ENCODE measurements around the gene RAB40B.

The RAB40B gene

DNA sequence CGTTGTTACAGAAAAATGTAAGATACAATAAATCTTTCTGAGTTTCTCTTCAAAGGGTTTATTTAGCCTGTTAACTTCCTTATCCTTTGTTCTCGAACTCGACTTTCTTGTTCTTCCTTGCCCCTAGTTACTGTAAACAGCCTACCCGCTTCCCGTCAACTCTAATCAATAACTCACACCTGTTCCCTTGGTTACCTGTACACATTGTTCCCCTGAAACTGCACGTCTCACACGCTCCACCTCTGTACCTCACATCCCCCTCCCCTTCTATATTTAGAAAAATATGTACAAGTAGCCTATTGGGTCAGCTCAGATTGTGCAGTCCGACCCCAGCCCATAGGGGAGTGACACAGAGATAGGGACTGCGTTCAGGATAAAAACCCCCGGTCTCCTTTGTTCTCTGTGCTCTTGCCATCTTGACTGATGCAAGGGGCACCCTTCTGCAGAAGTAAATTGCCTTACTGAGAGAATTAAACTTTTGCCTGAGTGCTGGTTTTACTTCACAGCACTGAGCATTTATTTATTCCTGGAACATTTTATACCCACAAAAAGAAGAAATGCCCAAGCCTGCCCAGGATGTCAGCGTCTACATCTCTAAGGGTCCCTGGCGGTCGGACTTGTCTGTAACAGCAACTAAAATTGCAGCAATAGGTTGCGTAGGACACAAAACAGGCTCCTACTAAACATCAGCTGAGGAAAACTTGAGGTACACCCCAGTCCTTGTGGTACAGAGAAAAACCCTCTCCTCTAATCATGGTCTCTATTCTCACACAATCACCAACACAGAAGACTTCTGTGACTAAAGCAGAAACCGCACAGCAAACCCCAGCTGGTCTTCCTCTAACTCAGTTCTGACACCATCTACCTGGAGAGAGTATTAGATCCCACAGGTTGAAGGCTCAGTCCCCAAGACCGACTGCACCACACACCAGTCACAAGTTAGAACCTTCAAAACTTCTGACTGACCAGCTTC lies 61.6 kb downstream of the RAB40B start:
- H3K4me3 ChIP-seq (replicated peaks; ENCODE audit: low read depth, low read length), result no peak overlapping the region
- TF ChIP-seq, protein P1, sequence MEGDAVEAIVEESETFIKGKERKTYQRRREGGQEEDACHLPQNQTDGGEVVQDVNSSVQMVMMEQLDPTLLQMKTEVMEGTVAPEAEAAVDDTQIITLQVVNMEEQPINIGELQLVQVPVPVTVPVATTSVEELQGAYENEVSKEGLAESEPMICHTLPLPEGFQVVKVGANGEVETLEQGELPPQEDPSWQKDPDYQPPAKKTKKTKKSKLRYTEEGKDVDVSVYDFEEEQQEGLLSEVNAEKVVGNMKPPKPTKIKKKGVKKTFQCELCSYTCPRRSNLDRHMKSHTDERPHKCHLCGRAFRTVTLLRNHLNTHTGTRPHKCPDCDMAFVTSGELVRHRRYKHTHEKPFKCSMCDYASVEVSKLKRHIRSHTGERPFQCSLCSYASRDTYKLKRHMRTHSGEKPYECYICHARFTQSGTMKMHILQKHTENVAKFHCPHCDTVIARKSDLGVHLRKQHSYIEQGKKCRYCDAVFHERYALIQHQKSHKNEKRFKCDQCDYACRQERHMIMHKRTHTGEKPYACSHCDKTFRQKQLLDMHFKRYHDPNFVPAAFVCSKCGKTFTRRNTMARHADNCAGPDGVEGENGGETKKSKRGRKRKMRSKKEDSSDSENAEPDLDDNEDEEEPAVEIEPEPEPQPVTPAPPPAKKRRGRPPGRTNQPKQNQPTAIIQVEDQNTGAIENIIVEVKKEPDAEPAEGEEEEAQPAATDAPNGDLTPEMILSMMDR (IDR thresholded peaks at IDR 0.05; ENCODE audit: low read length, missing control alignments), result no peak
- no peak for DNase-seq (ENCODE audit: low read depth)

DNA sequence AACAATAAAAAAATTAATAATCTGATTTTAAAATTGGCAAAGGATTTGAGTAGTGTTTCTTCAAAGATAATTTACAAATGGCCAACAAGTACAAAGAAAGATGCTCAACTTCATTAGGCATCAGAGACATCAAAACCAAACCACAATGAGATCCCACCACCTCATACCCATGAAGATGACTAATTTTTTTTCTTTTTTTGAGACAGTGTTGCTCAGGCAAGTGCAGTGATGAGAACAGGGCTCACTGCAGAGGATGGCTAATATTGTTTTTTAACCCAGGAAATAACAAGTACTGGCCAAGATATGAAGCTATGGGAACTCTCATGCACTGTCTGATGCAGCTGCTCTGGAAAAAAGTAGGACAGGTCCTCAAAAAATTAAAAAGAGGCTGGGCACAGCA lies 65.2 kb downstream of the RAB40B start:
- H3K4me3 ChIP-seq (replicated peaks; ENCODE audit: low read depth, low read length), result no peak overlapping the region
- TF ChIP-seq, protein P1 (IDR thresholded peaks at IDR 0.05; ENCODE audit: low read length, missing control alignments), result no peak
- no peak for DNase-seq (ENCODE audit: low read depth)

DNA sequence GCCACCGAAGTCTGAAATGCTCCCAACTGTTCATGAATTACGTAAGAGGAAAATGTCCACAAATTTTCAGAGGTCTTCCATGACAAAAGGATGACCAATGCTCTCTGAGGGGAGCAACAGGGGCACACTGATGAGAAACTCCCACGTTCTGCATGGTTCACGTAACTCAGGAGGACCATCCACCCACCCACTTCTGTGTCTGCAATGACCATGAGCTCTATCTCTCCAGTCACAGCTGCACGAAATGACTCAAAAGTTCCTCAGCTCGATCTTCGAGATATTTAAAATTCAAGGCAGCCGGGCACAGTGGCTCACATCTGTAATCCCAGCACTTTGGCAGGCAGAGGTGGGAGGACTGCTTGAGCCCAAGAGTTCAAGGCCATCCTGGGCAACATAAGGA lies 66.0 kb downstream of the RAB40B start:
- TF ChIP-seq, protein P1 (IDR thresholded peaks at IDR 0.05; ENCODE audit: low read length, missing control alignments), result no peak
- no peak overlapping the region for H3K4me3 ChIP-seq (replicated peaks; ENCODE audit: low read depth, low read length)
- no peak for DNase-seq (ENCODE audit: low read depth)

DNA sequence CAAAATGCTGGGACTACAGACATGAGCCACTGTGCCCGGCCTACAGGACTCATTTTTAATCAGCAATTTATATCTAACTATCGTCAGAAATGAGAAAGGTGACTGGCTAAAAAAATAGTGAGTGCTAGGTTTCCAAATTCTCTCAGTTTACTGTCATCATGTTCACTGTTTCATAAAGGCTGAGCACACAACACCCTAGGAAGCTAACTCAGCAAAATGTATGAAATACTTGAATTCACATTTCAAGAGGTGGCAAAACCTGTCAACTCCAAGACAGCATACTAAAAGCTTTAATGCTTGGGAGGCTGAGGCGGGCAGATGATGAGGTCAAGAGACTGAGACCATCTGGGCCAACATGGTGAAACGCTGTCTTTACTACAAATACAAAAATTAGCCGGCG lies 67.0 kb downstream of the RAB40B start:
- no peak for DNase-seq (ENCODE audit: low read depth)
- TF ChIP-seq, protein P1 (IDR thresholded peaks at IDR 0.05; ENCODE audit: low read length, missing control alignments), result no peak
- H3K4me3 ChIP-seq (replicated peaks; ENCODE audit: low read depth, low read length), result no peak overlapping the region

DNA sequence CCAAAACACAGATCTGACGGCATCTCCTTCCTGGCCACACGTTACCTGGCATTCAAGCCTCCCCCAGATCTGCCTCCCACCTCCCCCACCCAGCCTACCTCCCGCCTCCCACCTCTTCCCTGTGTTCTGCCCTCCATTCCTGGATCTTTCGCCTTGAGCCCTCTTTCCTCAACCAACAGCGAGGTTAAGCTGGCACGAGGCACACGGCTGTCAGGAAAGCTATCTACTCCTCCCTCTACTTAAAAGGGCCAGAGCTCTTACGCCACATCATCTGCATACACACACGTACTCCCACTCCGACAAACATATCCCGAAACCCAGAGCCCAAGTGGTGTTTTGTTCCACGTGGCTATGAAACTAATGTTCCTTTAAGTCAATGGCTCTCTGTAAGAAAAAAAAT lies 68.3 kb downstream of the RAB40B start:
- TF ChIP-seq, protein P1 (IDR thresholded peaks at IDR 0.05; ENCODE audit: low read length, missing control alignments), result no peak
- H3K4me3 ChIP-seq (replicated peaks; ENCODE audit: low read depth, low read length), result no peak overlapping the region
- DNase-seq (ENCODE audit: low read depth), result no peak

DNA sequence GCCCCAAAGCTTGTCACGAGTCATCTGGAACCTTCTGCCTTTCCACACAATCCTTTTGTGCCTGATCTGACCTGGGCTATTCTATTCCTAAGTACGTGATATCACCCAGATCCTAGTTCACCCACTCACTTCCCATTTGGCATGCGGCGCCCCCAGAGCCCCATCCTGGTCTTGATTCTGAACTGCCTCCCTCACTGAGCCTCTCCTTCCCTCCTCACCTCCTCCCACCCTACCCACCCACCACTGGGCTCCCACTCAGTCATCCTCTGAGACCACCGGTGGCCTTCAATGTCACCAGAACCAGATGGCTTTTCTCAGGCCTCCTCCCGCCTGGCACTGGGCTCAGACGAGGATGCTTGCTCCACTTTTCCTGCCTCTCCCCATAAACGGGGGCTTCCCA lies 68.8 kb downstream of the RAB40B start:
- no peak overlapping the region for H3K4me3 ChIP-seq (replicated peaks; ENCODE audit: low read depth, low read length)
- no peak for DNase-seq (ENCODE audit: low read depth)
- TF ChIP-seq, protein P1 (IDR thresholded peaks at IDR 0.05; ENCODE audit: low read length, missing control alignments), result no peak

DNA sequence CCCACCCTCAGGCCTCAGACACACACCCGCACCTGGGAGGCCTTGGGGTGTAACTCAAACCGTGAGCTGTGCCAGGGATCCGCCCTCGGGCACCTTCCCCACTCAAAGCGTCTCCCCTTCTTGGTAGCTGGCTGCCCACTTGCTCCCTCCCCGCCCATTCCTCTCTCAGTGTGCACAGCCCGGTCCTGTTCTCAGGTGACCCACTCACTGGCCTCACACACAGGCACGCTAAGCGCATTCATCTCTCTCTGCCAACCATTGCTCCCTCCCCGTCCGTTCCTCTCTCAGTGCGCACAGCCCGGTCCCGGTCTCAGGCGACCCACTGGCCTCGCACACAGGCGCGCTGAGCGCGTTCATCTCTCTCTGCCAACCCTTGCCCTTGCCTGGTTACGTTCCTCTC lies 71.1 kb downstream of the RAB40B start:
- no peak overlapping the region for H3K4me3 ChIP-seq (replicated peaks; ENCODE audit: low read depth, low read length)
- no peak for DNase-seq (ENCODE audit: low read depth)
- TF ChIP-seq, protein P1 (IDR thresholded peaks at IDR 0.05; ENCODE audit: low read length, missing control alignments), result no peak
